Measurements from ENCODE around the gene CREB5.

Gene CREB5

DNA sequence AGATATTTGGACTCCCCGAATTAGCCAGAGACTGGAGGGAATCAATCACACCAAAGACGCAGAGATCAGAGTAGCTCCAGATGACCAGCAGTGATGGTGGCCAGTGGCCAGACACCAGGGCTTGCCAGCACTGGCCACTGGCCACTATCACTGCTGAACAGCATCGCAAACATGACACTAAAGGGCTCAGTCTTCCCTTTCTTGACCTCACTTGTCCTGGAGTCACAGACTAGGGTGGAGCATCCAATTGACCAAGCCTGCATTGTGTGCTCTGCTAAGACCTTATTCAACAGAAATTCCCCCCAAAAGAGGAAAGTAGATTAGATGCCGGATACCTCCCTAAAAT, 234.7 kb downstream of the CREB5 start:
- no peaks in the 10 kb centered on the region; the same call in 1 of the 2 replicates for H3K4me1 ChIP-seq
- H3K9me3 ChIP-seq, result no peaks in the 10 kb centered on the region
- in situ Hi-C loops (cut with MboI; ENCODE audit: low sequenced_read_pairs), result no loop called here
- no peak for DNase-seq (ENCODE audit: low spot score in 2 of 2)
- H3K36me3 ChIP-seq (replicated peaks), result no peaks in the 10 kb centered on the region
- peaks cover 7% of the 10 kb centered on the region; the same call in 1 of the 2 replicates for H3K27me3 ChIP-seq (ENCODE audit: low read depth)
- no peak overlapping the region for H3K4me3 ChIP-seq

DNA sequence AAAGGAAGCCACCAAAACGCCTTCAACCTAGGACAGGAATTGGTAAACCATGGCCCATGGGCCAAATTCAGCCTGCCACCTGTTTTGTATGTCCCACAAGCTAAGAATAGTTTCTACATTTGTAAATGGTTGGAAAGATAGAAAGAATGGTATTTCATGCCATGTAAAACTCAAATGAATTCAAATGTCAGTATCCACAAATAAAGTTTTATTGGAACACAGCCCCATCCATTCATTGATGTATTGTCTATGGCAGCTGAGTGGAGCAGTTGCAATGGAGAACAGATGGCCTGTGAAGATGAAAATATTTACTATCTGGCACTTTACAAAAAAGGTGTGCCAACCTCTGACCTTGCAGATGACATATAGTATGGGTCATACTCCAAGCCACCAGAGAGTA, 236.9 kb downstream of the CREB5 start:
- in situ Hi-C loops (cut with MboI; ENCODE audit: low sequenced_read_pairs), result no loop called here
- no peak overlapping the region for H3K4me3 ChIP-seq
- DNase-seq (ENCODE audit: low spot score in 2 of 2), result no peak
- peaks cover 21% of the 10 kb centered on the region for H3K27me3 ChIP-seq (ENCODE audit: low read depth)
- H3K4me1 ChIP-seq, result no peaks in the 10 kb centered on the region
- H3K36me3 ChIP-seq (replicated peaks), result no peaks in the 10 kb centered on the region
- H3K9me3 ChIP-seq, result no peaks in the 10 kb centered on the region

DNA sequence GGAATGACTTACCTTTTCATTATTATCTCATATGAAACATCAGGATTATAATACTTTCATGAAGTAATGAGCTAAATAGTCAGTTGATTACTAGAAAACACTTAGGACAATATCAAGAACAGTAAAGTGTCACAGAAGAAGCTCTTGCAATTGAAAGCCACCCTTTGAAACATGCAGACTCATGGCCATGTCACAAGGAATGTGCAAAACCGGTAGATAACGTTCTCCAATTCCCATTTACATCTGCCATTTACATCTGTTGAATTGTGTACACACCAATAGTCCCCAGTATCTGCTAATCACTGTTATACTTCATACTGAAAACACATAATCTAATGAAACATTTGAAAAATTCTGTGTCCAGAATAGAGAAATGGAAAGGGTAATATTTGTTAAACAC, 237.5 kb downstream of the CREB5 start:
- Histone ChIP-seq H3K4me3 (no peak overlapping the region), H3K27me3 (ENCODE audit: low read depth) (peaks cover 19% of the 10 kb centered on the region), H3K36me3 (replicated peaks) (no peaks in the 10 kb centered on the region), H3K9me3 (no peaks in the 10 kb centered on the region), H3K4me1 (no peaks in the 10 kb centered on the region)
- in situ Hi-C loops (cut with MboI; ENCODE audit: low sequenced_read_pairs), result no loop called here
- no peak for DNase-seq (ENCODE audit: low spot score in 2 of 2)

DNA sequence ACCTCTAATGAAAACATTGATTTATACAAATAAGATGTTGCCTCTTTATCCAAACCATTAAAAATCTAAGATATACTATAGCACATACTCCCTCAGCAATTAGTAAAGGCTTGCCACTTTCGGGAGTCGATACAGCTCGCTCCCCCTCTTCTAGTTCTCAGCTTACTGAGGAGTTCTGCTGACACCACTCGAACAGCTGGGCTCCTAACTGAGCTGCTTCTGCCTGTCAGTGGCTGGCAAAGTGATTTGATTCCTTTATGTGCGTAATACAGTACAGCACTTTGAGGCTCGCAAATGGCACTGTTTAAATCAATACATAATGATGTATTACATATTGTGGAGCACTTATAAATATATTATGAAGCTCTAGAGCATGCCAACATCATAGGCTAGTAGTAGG, 241.8 kb downstream of the CREB5 start:
- Histone ChIP-seq H3K9me3 (no peaks in the 10 kb centered on the region), H3K27me3 (ENCODE audit: low read depth) (peaks cover 16% of the 10 kb centered on the region), H3K4me1 (no peaks in the 10 kb centered on the region), H3K36me3 (replicated peaks) (no peaks in the 10 kb centered on the region), H3K4me3 (no peak overlapping the region)
- DNase-seq (ENCODE audit: low spot score in 2 of 2), result no peak
- in situ Hi-C loops (cut with MboI; ENCODE audit: low sequenced_read_pairs), result no loop called here

DNA sequence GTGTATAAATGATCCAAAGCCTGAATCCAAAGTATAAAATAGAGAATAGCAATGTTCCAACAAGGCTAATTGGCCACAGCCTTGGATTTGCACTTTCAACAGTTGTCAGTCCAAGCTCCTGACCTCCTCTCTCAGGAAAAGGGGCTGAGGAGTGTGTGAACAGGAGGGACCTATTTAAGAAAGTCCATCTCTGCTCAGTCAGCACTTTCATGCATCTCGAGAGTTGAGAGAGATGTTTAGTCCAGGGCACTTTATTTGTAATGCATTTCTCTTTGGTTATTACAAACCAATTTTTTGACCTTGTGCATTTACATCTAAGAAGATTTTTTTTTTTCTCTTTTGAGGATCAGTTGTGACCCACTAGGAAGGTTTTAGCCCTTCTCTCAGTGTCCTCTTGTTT, 244.2 kb downstream of the CREB5 start:
- in situ Hi-C loops (cut with MboI; ENCODE audit: low sequenced_read_pairs), result no loop called here
- Histone ChIP-seq H3K9me3 (no peaks in the 10 kb centered on the region), H3K27me3 (ENCODE audit: low read depth) (peaks cover 14% of the 10 kb centered on the region), H3K4me1 (no peaks in the 10 kb centered on the region), H3K4me3 (no peak overlapping the region), H3K36me3 (replicated peaks) (no peaks in the 10 kb centered on the region)
- no peak for DNase-seq (ENCODE audit: low spot score in 2 of 2)

DNA sequence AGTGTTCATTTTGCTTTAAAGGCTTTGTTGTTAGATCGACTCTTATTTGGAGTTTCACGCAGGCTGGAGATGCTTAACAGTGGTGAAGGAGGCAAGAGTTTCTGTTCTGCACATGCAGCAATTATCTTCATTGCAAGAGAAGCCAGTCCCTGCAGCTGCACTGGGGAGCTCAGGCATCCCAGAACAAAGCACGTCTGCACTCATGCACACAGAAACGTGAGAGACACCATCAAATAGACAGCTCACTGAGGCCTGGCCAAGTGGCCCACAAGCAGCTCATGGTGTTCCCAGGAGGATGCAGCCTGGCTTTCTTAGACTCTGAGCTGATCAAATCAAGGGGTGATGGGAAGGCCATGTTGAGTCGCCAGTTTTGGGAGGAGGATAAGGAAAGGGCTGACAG, 246.1 kb downstream of the CREB5 start:
- H3K27me3 ChIP-seq (ENCODE audit: low read depth), result peaks cover 6% of the 10 kb centered on the region; the same call in 1 of the 2 replicates
- H3K4me3 ChIP-seq, result no peak overlapping the region
- DNase-seq (ENCODE audit: low spot score in 2 of 2), result no peak
- H3K9me3 ChIP-seq, result no peaks in the 10 kb centered on the region
- H3K36me3 ChIP-seq (replicated peaks), result no peaks in the 10 kb centered on the region
- no peaks in the 10 kb centered on the region for H3K4me1 ChIP-seq
- in situ Hi-C loops (cut with MboI; ENCODE audit: low sequenced_read_pairs), result no loop called here

DNA sequence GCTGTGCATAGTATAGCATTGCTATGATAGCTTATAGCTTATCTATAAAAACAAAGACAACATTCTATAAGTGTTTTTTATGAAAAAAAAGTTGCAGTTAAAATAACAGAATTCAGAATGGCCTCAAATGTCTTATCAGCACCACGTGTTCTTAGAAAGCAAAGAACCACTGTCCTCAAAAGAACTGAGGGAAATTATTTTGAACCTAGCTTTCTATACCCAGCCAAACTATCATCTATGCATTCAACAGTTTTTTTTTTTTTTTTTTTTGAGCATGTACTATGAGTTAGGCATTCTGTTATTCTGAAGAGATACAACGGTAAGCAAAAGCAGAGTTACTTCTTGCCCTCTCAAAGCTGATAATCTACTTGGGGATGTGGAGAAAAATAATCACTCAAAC, 247.8 kb downstream of the CREB5 start:
- DNase-seq (ENCODE audit: low spot score in 2 of 2), result no peak
- in situ Hi-C loops (cut with MboI; ENCODE audit: low sequenced_read_pairs), result no loop called here
- peaks cover 6% of the 10 kb centered on the region for H3K27me3 ChIP-seq (ENCODE audit: low read depth)

DNA sequence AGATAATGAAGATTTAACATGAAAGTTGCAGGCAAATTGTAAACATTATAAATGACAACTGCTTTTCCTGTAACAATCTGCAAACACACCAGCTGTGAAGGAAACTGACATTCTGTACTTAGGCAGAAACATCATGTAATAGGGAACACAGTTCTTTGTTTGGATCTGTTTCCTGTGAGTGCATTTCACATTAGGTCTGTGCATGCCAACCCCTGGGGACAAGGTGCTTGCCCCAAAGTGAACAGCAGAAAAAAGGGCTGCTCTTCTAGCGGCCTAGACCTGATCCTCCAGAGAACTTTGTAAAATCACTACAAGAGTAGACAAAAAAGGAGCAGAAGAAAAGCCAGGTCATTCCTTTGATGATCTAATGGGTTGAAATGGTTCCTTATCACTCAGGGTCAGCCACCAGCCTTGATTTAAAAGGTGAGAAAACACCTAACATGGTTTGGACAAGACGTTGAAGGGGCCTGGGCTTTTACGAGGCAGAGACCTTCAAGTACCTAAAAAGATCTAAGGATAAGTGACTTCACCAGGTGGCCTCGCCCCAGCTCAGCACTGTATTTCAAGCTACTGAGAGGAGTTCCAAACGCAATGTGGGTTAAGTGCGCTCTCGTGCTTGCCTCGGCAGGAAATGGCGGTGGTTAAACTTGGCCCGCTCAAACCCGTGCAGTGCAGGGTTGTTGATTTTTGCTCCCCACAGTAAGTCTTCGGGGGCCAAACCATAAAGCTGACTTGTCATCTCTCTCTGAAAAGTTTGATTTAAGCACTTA, 249.7 kb downstream of the CREB5 start:
- H3K4me1 ChIP-seq, result no peaks in the 10 kb centered on the region
- no peaks in the 10 kb centered on the region for H3K9me3 ChIP-seq
- H3K36me3 ChIP-seq (replicated peaks), result no peaks in the 10 kb centered on the region
- no peak overlapping the region for H3K4me3 ChIP-seq
- peaks cover 14% of the 10 kb centered on the region for H3K27me3 ChIP-seq (ENCODE audit: low read depth)
- in situ Hi-C loops (cut with MboI; ENCODE audit: low sequenced_read_pairs), result no loop called here
- no peak for DNase-seq (ENCODE audit: low spot score in 2 of 2)

More for the DNA sequence above, 247.8 kb downstream of the CREB5 start:
- Histone ChIP-seq H3K4me3 (no peak overlapping the region), H3K9me3 (no peaks in the 10 kb centered on the region), H3K4me1 (no peaks in the 10 kb centered on the region), H3K36me3 (replicated peaks) (no peaks in the 10 kb centered on the region)

DNA sequence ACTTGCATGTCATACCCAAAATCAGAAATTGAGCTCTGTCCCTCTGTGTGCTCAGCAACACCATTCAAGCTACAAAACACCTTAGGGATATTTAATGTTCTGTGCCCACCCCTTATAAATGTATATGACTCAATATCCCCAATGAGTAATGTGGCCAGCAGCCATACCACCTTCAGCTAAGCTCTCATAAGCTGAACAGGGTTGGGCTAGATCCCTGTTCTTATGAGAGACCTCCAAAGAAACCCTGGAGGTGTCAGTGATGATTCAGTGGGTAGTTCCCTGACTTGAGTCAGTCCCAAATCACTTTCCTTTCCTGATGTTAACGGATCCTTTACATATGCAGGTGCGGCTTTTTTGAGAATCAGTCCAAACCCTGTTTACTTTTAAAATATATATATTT, 253.8 kb downstream of the CREB5 start:
- in situ Hi-C loops (cut with MboI; ENCODE audit: low sequenced_read_pairs), result no loop called here
- H3K36me3 ChIP-seq (replicated peaks), result no peaks in the 10 kb centered on the region
- H3K4me3 ChIP-seq, result no peak overlapping the region
- DNase-seq (ENCODE audit: low spot score in 2 of 2), result no peak
- no peaks in the 10 kb centered on the region for H3K4me1 ChIP-seq
- peaks cover 14% of the 10 kb centered on the region for H3K27me3 ChIP-seq (ENCODE audit: low read depth)
- no peaks in the 10 kb centered on the region for H3K9me3 ChIP-seq

DNA sequence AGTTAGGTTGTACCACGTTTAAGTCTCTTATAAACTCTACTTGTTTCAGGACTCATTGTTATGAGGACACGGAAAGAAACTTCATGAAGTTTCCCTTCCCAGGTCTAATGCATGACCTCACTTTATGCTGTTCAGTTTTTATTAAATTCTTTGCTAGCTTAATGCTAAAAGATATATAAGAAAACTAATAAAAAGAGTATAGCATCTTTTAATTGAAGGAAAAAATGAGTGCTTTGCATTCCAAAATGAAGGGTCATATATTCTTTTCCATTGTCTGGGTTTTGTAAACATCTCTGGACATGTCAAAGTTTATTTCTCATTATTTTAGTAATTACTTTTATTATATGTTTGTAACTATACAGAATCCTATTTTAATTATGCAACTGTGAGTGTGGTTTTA, 255.8 kb downstream of the CREB5 start:
- H3K4me3 ChIP-seq, result no peak overlapping the region
- no peaks in the 10 kb centered on the region for H3K9me3 ChIP-seq
- in situ Hi-C loops (cut with MboI; ENCODE audit: low sequenced_read_pairs), result no loop called here
- H3K36me3 ChIP-seq (replicated peaks), result no peaks in the 10 kb centered on the region
- DNase-seq (ENCODE audit: low spot score in 2 of 2), result no peak
- H3K4me1 ChIP-seq, result no peaks in the 10 kb centered on the region
- peaks cover 14% of the 10 kb centered on the region for H3K27me3 ChIP-seq (ENCODE audit: low read depth)

DNA sequence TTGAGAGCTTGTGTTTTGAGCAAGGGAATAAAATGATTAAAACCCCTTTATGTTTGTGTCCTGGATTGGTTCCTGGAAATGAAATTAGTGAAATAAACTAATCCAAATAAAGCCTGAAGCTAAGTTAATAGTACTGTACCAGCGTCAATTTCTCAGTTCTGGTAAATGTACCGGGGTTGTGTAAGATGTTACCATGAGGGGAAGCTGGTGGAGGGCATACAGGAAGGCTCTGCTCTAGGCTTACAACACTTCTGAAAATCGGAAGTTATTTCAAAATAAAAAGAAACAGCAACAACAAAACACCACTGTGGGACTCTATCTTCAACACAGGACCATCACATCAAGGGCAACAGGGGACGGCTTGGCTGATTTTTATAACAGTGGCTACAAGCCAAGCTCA, 257.0 kb downstream of the CREB5 start:
- no peaks in the 10 kb centered on the region for H3K9me3 ChIP-seq
- in situ Hi-C loops (cut with MboI; ENCODE audit: low sequenced_read_pairs), result no loop called here
- peaks cover 11% of the 10 kb centered on the region for H3K27me3 ChIP-seq (ENCODE audit: low read depth)

DNA sequence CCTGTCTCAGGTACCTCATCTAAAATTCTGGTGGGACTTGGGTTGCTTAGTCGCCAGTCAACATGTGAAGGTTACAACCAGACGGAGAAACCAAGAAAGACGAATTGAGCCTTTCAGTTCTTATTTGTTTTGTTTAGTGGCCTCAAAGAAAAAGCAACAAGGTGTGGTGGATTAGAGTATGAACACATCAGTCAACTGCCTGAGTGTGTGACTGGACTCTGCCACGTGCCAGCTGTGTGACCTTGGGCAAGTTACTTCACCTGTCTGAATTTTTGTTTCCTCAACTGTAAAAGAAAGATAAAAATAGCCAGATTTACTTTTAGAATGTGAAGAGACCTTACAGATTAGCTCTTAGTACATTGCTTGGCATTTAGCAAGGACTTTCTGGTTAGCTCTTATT, 259.2 kb downstream of the CREB5 start:
- H3K27me3 ChIP-seq (ENCODE audit: low read depth), result no peaks in the 10 kb centered on the region
- no peak overlapping the region for H3K4me3 ChIP-seq
- no peak for DNase-seq (ENCODE audit: low spot score in 2 of 2)
- in situ Hi-C loops (cut with MboI; ENCODE audit: low sequenced_read_pairs), result no loop called here
- H3K9me3 ChIP-seq, result no peaks in the 10 kb centered on the region
- no peaks in the 10 kb centered on the region for H3K36me3 ChIP-seq (replicated peaks)
- H3K4me1 ChIP-seq, result no peaks in the 10 kb centered on the region

More for the DNA sequence above, 257.0 kb downstream of the CREB5 start:
- Histone ChIP-seq H3K36me3 (replicated peaks) (no peaks in the 10 kb centered on the region), H3K4me1 (no peaks in the 10 kb centered on the region), H3K4me3 (no peak overlapping the region)
- no peak for DNase-seq (ENCODE audit: low spot score in 2 of 2)

DNA sequence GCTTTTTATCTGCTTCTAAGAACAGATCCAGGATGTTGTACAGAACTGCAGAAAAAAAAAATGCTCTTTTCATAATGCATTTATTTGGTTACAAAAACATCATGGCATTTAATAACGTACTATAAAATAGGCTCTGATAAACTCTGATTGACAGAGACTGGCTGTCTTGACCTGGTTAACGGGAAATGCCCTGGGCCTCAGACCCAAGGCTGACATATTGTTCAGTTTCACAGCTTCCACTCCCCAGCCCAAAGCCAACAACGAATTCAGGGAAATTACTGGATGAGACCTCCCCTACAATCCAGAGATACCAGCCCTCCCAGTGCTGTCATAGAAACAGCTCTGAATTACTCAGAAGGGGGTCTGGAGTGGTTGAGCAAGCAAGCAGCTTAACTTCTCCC, 260.1 kb downstream of the CREB5 start:
- DNase-seq (ENCODE audit: low spot score in 2 of 2), result no peak

DNA sequence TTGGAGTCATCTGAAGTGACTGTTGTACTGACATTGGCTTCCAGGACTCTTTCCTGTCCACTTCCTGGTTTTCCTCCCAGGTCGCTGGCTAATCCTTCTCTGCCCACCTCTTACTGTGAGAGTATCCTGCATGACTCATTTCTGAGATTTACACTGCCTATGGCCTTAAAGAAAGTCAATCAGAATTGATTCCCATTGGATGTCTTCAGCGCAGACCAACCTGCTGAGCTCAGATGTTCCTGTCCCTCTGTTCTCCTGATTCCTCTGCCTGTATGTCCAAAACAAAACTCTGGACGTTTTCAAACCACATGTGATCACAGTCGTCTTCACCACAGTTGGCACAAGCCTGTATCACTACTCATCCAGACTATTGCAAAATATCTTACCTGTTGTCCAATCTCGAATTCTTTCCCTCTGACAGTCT, 262.1 kb downstream of the CREB5 start:
- H3K4me1 ChIP-seq, result no peaks in the 10 kb centered on the region
- H3K9me3 ChIP-seq, result no peaks in the 10 kb centered on the region
- H3K27me3 ChIP-seq (ENCODE audit: low read depth), result no peaks in the 10 kb centered on the region
- in situ Hi-C loops (cut with MboI; ENCODE audit: low sequenced_read_pairs), result no loop called here
- H3K36me3 ChIP-seq (replicated peaks), result no peaks in the 10 kb centered on the region
- H3K4me3 ChIP-seq, result no peak overlapping the region
- no peak for DNase-seq (ENCODE audit: low spot score in 2 of 2)

More for the DNA sequence above, 260.1 kb downstream of the CREB5 start:
- no peak overlapping the region for H3K4me3 ChIP-seq
- no peaks in the 10 kb centered on the region for H3K9me3 ChIP-seq
- H3K36me3 ChIP-seq (replicated peaks), result no peaks in the 10 kb centered on the region
- no peaks in the 10 kb centered on the region for H3K27me3 ChIP-seq (ENCODE audit: low read depth)
- no peaks in the 10 kb centered on the region for H3K4me1 ChIP-seq
- in situ Hi-C loops (cut with MboI; ENCODE audit: low sequenced_read_pairs), result no loop called here

DNA sequence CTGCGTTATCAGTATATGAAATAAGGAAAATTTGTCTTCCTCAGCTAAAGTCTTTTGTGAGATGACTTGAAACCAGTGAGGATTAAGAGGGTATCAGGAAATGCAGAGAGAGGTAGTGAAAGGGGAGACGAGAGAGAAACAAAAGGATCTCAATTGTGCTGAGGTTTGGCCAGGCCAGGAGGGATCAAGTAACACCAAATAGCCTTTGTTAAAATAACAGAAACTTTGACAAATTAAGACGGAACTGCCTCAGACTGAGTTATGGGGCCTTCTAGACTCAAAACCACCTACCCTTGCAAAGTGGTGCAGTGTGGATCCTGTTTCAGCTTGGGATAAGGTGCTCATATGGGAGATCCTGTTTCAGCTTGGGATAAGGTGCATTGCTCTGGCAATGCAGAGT, 263.1 kb downstream of the CREB5 start:
- in situ Hi-C loops (cut with MboI; ENCODE audit: low sequenced_read_pairs), result no loop called here

More for the DNA sequence above, 263.1 kb downstream of the CREB5 start:
- H3K4me3 ChIP-seq, result no peak overlapping the region
- peak; percentile 16 to 34 for DNase-seq (ENCODE audit: low spot score in 2 of 2)
- no peaks in the 10 kb centered on the region for H3K9me3 ChIP-seq
- H3K36me3 ChIP-seq (replicated peaks), result no peaks in the 10 kb centered on the region
- H3K4me1 ChIP-seq, result no peaks in the 10 kb centered on the region
- H3K27me3 ChIP-seq (ENCODE audit: low read depth), result no peaks in the 10 kb centered on the region
